GM18502 (cell line): Measurements from ENCODE around the gene GNB1L.

ENCODE experiments used
- ATAC-seq: cut with Tn5 transposase; IDR thresholded peaks from one replicate; pipeline ENCODE4 v1.9.1; 2021; ENCODE audit warnings: mild to moderate bottlenecking; ENCODE audit not compliant: unreplicated experiment, poor library complexity

Gene GNB1L

DNA sequence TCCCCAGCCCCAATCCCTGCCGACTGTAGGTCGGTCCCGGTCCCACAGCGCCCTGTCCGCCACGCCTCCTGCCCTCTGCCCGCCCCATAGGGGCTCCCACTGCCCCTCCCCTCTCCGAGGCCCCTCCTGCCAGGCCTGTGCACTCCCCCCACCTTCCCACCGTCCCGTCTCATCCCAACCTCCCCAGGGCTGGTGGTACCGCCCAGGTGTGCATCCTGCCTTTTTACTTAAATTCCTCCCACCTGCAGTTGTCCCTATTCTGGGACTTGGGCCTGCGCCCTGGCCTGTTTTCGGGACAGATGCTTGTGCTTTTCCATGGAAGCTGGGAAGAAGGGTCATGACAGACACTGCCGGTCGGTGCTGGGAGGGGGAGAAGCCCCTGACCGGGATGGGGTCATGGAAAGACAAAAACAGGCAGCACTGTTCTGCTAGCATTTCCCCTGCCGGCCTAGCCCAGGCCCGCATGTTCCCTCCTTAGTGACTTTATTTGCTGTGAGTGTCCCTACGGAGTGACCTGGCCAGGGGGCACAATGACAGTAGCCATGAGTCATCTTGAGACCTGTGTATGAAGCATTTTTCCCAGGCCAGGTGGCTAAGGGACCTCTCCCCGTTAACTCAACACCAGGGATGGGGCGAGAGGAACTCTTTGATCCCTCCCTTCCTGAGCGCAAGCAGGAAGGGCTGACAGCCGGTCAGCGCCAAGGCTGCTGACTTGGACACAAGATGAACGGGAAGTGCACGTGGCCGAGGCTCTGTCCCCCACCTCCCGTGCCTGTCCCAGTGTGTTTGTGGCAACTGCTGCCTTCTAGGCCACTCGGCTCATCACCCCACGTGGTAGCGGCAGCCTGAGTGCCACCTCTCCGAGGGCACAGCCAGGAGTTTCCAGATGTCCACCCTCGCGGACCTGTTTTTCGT lies 87.0 kb downstream of the GNB1L start:
- ATAC-seq, result no peak

DNA sequence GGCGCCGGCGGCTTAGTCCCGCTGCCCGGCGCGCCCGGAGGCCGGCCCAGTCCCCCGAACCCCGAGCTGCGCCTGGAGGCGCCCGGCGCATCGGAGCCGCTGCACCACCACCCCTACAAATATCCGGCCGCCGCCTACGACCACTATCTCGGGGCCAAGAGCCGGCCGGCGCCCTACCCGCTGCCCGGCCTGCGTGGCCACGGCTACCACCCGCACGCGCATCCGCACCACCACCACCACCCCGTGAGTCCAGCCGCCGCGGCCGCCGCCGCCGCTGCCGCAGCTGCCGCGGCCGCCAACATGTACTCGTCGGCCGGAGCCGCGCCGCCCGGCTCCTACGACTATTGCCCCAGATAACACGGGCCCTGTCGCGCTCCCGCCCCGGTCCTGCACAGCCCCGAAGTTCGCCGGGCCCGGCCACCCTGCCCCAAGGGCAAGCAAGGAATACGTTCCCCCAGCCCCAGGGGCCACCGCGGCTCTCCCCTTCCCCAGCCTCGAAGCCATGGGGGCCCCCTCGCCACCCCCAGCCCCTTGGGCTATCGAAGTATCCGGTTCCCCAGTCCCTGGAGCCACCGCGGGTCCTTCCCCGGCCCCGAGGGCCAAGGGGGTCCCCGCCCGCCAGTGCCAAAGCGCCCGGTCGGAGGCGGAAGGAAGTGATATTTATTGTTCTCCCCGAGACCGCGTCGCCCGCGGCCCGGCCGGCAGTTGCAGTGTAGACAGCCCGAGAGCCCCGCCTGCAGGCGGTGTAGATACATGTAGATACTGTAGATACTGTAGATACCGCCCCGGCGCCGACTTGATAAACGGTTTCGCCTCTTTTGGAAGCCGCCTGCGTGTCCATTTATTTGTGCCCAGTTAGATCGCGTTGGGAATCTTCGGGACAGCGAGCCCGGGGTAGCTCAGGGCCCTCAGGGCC lies 87.9 kb downstream of the GNB1L start:
- ATAC-seq, result no peak

DNA sequence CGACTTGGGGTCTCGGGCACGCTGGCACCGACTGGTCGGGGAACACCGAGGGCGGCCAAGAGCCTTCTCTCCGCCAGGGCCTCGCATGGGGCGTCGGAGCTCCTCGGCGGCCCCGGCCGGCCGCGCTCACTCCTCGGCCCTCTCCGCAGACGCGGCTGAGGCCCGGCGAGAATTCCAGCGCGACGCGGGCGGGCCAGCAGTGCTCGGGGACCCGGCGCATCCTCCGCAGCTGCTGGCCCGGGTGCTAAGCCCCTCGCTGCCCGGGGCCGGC lies 88.5 kb downstream of the GNB1L start:
- no peak for ATAC-seq

DNA sequence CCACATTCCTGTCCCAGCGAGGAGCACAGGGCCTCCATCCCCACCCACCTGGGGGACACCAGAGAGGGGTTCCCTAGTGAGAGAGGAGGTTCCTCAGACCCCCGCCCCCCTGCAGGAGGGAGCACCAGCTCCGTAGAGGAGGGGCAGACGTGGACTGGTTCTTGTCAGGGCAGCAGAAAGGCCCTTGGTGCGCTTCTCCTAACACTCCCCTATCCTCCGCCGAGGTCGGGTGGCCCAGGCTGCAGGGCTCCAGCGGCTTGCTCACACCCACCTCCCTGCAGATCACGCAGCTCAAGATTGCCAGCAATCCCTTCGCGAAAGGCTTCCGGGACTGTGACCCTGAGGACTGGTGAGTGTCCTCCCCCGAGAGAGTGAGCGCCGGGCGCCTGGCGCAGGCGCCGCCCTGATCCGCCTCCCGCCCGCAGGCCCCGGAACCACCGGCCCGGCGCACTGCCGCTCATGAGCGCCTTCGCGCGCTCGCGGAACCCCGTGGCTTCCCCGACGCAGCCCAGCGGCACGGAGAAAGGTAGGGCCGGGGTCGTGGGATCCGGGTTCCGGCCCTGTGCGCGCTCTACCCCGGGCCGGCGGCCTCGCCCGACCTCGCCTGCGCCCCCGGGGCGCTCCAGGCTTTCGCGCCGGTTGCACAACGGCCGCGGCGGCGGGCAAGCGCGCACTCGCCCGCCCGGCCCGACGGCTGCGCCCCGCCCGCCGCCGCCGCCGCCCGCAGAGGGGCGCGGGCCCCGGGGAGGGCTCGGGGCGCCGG lies 89.0 kb downstream of the GNB1L start:
- no peak for ATAC-seq

DNA sequence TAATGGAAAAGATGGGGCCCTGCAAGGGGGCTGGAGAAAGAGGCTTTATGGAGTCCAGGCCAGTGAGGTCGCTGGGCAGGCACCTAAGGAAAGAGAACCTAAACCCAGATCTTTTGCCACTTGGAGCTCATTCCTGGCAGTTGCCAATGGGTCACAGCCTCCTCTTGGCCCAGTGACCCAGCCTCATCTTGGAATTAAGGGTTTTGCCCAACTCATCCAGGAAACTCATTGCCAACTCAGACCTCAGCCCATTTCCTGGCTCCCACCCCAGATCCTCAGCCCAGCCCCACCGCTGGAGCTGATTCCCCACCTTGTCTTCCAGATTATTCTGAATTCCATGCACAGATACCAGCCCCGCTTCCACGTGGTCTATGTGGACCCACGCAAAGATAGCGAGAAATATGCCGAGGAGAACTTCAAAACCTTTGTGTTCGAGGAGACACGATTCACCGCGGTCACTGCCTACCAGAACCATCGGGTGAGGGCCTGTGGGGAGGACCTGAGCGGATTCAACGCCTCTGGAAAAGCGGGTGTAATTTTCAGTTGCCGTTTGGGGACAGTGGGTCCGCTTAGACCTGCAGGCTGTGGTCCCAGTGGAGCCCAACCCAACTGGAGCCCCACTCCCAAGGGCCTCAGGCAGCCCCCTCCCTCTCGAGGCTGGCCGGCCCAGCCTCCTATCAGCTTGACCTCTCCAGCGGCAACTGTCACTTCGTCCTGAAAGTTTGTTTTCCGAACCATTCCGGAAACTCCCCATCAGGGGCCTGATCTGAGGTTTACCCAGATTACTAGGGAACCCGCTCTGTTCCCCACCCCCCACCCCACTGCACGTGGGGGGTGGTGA lies 89.8 kb downstream of the GNB1L start:
- no peak for ATAC-seq

DNA sequence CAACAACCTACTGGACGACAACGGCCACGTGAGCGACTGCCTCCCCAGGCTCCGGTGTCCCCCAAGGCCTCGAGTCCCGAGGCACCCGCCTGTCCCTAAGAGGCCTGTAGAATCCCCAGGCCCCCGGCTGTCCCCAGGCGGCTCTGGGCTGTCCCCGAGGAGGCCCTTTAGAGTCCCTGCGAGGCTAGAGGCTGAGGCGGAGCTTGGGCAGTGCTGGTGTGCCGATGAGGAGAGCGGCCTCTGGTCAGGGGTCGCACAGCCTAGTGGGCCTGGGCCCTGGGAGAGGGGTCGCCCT lies 90.4 kb downstream of the GNB1L start:
- ATAC-seq, result no peak

DNA sequence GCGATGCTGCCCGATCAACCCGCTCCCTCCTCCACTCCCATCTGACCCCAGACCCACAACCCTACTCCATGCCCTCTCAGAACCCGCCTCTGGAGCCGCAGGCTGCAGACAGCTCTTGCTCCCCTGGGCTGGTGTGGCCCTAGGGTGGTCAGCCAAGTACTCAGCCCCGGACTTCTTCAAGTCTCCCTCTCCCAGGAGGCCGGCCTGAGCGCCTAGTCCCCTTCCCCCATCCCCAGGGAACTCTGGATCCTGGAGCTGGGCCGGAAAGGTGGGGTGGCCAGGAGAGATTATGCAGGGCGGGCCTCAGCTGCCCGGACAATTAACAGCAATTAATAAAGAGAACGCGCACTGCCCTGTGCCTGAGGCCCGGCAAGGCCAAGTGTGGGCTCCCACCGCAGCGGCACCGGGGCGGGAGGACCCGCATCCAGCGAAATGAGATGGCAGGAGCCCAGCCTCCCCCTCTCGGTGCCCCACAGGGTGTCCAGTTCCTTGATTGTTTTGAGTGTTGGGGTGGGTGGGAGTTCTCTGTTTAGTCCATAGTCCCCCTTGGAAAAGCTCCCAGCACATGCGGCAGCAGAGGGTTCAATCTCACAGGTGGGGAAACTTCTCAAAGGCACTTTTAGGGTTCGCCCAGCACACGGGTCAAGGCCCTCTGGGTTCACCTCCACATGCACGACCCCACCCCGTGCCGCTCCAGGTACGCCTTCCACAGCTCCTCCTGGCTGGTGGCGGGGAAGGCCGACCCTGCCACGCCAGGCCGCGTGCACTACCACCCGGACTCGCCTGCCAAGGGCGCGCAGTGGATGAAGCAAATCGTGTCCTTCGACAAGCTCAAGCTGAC lies 91.0 kb downstream of the GNB1L start:
- ATAC-seq, result no peak

DNA sequence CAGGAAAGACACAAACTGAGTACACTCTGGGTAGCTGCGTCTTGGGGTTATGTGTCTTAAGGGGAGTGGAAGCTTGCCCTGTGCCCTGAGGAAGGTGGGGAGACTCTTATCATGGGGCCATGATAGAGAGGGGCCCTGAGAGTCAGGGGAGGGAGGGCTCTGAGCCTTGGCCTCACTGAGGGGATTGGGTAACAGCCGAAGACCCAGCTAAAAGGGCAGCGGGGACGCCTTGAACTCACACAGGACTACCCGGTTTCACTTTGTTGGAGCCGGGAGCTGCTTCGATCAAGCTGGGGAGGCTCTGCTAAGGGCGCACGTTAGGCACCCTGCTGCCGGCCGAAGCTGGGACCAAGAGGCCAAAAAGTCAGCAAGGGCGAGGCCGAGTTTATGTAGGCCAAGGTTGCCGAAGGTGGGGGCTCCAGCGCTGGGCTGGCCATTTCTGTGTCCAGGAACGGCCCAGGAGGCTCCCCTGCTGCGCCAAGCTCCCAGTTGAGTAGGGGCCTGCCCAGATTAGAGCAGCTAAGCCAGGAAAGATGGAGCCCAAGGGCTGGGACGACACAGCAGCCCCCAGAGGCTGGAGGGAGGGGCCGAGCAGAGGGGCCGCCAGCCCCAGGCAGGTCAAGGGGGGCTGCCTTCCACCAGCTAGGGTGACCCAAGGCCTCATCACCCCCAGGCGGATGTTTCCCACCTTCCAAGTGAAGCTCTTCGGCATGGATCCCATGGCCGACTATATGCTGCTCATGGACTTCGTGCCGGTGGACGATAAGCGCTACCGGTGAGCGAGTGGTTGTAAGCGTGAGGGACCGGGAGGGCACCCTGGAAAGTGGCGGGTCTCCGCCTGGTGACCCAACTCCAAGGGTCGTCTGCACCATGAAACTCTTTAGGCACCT lies 91.9 kb downstream of the GNB1L start:
- ATAC-seq, result no peak

DNA sequence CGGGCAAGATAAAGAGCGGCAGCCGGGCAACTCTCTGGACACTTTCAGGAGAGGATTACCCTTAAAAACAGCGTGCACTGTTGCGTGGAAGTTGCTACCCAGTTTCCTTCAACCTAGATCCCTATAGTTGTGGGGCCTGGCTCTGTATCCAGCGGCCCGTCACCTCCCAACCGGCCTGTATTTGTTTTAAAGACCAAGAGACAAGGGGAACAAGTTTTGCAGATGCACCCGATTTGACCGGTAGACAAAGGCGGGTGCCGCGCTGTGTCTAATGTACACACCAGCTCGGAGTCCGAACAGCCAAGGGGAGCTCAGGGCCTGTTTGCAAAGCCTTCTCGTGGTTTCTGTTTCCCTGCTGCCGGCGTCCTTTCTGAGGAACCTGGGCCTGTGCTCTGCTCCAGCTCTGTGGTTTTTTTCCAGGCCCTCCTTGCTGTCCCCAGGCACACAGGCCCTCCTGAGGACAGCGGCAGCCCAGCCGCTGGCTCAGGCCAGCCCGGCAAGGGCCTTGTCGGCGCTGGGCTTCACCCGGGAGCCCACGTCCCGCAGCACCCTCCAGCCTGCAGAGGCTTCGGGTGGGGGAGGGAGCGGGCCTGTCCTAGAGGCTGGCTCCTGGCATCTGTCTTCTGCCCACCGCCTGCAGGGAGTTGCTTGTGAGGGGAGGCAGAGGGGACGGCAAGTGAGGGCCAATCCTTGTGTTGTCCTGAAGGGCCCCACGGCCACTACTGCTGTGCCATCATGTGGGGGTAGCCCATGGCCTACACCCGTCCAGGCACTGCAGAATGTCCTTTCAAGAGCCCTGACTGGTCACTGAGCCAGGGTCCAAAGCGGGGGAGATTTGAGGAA lies 92.7 kb downstream of the GNB1L start:
- ATAC-seq, result no peak

DNA sequence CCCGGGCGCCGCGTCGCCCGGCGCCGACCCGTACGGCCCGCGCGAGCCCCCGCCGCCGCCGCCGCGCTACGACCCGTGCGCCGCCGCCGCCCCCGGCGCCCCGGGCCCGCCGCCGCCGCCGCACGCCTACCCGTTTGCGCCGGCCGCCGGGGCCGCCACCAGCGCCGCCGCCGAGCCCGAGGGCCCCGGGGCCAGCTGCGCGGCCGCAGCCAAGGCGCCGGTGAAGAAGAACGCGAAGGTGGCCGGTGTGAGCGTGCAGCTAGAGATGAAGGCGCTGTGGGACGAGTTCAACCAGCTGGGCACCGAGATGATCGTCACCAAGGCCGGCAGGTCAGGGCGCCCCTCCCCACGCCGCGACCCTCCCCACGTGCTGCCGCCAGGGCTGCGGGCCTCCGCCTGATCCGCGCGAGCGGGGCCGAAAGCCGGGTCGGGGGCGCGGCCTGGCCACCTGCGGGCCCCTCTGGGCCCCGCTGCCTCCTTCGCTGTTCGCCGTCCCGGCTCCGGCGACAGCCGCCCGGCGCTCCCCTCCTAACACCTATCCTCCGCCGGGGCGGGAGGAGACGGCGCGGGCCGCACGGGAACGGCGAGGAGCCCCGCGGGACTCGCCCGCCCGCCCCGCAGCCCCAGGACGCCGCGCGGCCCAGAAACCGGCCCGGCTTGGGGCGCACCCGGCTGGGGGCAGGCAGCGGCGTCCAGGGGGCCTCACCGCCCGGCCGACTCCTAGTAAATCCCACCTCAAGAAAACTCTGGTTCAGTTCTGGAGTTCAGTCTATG lies 93.5 kb downstream of the GNB1L start:
- no peak for ATAC-seq

DNA sequence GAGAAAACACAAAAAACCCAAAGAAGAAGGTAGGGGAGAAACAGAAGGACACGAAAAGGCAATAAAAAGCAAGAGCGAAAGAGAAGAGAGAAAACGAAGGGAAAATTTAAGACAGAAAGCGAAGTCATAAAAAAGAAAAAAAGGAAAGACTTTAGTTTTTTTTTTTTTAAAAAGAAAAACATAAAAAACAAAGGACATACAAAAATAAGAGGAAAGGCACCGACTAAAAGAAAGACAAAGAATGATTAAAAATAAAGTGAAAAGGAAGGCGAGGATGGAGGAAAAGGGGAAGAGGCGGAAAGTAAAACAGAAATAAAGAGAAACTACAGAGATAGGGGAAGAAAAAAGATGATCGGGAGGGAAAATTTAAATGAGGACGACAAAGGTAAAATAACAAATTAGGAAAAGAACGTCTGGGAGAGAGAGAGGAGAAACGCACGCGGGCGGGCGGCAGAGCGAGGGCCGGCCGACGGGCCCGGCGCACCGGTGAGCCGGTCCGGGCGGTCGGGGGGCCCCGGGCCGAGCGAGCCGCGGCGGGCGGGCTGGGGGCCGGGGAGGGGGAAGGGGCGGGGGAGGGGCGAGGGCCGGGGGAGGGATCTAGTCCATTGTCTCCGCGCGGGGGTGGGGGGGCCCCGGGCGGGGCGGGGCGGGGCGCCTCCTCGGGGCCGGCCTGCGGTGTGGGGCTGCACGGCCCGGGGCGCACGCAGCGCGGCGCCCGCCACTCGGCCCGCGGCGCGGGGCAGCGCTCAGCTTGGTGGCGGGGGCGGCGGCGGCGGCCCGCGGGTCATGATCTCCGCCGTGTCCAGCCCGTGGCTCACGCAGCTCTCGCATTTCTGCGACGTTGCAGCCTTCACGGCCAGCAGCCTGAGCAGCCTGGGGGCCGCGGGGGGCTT lies 94.4 kb downstream of the GNB1L start, which contains the start of gene TBX1:
TSS of gene TBX1 (plus strand) at position 721 of the 893 bp plus-strand sequence. CDS start at position 787, 66 bp downstream.
- ATAC-seq, result no peak

DNA sequence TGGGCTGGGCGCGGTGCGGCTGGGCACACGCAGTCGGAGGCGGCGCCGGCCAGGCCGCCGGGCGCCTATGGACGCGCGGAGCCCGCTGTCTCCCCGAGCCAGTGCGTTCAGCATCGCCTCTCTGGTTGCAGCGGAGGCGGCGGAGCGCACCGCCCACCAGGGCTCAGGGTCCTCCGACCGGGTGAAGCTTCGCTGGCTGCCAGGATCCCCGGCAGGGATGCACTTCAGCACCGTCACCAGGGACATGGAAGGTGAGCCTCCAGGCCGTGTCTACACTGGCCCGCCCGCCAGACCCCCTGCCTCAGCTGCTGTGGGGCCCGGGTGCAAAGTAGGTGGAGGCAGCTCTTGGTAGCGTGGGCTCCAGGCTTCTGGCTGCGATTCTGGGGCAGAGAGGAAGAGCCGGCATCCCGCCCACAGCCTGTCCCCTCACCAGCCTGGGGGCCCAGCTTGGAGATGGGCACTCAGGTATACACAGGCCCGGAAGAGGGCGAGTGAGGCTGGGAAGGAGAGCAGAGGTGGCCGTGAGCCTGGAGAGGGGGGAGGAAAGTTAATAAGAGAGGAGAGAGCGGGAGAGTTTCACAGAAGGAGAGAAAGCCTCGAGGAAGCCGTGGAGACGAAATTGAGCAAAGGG lies 95.1 kb downstream of the GNB1L start:
- ATAC-seq, result no peak

DNA sequence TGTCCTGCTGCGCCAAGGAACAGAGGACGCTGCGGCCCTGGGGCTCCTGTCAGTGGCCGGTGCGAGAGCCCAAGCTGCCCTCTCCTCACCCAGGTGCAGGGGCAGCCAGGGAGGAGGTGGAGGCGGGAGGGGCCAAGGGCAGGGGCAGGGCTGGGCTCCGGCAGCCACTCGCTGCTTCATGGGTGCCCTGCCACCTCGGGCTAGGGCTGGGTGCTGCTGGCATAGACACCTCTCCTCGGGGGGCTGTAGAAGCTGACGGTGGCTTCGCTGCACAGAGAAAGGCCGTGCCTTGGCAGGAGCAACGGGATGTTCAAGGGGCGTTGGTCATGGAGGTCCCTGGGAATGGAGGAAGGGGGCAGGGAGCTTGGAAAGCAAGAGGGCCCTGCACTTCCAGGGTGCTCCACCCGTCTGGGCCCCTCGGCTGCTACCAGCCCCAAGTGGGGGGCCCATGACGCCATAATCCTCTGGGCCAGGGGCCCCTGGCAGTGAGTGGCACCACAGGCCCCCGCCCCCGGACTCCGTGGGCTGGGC lies 95.7 kb downstream of the GNB1L start:
- no peak for ATAC-seq

DNA sequence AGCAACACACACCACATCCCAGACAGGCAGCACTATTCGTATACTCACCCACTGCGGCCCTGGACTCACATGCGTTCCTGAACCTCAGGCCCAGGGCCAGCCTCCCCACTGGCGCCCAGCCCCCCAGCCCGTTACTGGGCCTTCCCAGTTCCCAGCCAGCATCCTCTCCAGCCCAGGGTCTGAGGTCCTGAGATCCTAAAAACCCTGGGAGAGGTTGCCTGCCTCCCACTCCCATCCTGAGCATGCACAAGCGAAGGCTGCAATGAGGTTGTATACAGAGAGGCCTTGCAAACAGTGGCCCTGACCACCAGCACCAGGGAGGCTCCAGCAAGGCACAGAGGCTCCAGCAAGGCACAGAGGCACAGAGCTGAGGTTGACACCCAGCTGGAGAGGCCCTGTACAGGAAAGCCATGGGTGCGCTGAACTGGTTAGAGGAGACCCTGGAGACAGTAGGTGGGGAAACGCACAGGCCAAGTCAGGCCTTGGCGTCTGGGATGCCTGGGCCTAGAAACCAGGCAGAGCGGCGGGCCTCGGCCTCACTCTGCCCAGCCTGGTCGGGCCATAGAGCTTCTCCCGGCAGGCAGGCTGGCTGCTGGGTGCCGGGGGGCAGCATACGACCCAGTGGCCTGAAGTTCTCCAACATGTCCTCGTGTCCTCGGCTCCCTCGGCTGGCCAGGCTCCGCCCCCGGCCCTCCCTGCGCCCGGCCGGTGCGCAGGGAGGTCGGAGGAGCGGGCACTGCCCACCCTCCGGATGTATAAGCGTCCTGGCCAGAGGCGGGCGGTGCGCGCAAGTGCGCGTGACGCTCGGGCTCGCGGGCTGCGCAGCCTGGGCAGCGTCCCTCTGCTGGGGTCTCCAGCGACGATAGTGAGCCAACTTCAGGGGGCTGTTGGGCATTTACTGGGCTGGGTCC lies 96.4 kb downstream of the GNB1L start:
- ATAC-seq, result no peak
